OCI-LY7 (cell line): ENCODE results near the gene CPNE1. TPM values are rescaled to one million over a fixed set of nuclear protein-coding genes. Genes with fewer than 3 reads are reported as not detected.

Source experiments
- BruUV-seq: library from RNA; stranded (reverse); fragments of 400-500 nt; replicated peaks from 2 replicates; lab custom pipeline; 2021; lab: Mats Ljungman, UMichigan
- CTCF ChIA-PET: fragments of 300-600 bp; sonication (Branson Sonifier 250); formaldehyde crosslinking; loops from one replicate; lab custom pipeline; 2022; ENCODE audit warnings: antibody characterized with exemption; ENCODE audit not compliant: unreplicated experiment; lab: Charles Lee
- POLR2A ChIA-PET: fragments of 300-600 bp; sonication (Branson Sonifier 250); formaldehyde crosslinking; loops from one replicate; lab custom pipeline; 2022; ENCODE audit warnings: antibody characterized with exemption; lab: Charles Lee
- DNase-seq: peaks from one replicate; pipeline ENCODE4 v3.0.0-alpha.2; 2015; ENCODE audit warnings: low spot score
- H2AFZ ChIP-seq: fragments of 200-600 bp; sonication (generic), shearing (Covaris generic); 2 replicates; pipeline ENCODE4 v1.6.1; 2014; ENCODE audit warnings: mild to moderate bottlenecking, antibody characterized with exemption, low read length, moderate library complexity
- H3K27ac ChIP-seq: fragments of 200-600 bp; sonication (generic); 2 replicates; pipeline ENCODE4 v1.5.1; 2014; ENCODE audit warnings: mixed run types, low read depth, mild to moderate bottlenecking, moderate library complexity, low read length, inconsistent platforms; ENCODE audit not compliant: poor library complexity, severe bottlenecking
- H3K36me3 ChIP-seq: fragments of 200-600 bp; sonication (generic); 2 replicates; pipeline ENCODE4 v1.6.1; 2014; ENCODE audit warnings: mild to moderate bottlenecking, antibody characterized with exemption, low read length, moderate library complexity, mixed read lengths; ENCODE audit not compliant: insufficient read depth
- H3K4me1 ChIP-seq: fragments of 200-600 bp; sonication (generic); 2 replicates; pipeline ENCODE4 v1.5.1; 2014; ENCODE audit warnings: mild to moderate bottlenecking, low read length; ENCODE audit not compliant: insufficient read depth, poor library complexity, severe bottlenecking
- H3K4me2 ChIP-seq: fragments of 200-600 bp; sonication (generic); 2 replicates; pipeline ENCODE4 v1.6.1; 2014; ENCODE audit warnings: mild to moderate bottlenecking, low read length
- H3K4me3 ChIP-seq: fragments of 200-600 bp; sonication (generic); 2 replicates; pipeline ENCODE4 v1.5.1; 2014; ENCODE audit warnings: mild to moderate bottlenecking, low read depth, low read length; ENCODE audit not compliant: poor library complexity, severe bottlenecking
- H3K79me2 ChIP-seq: fragments of 200-600 bp; sonication (generic); 2 replicates; pipeline ENCODE4 v1.6.1; 2016; ENCODE audit warnings: low read depth, mild to moderate bottlenecking, low read length, moderate library complexity, mixed read lengths; ENCODE audit not compliant: insufficient read depth
- H3K9me2 ChIP-seq: fragments of 200-600 bp; sonication (generic); 2 replicates; pipeline ENCODE4 v1.6.1; 2016; ENCODE audit warnings: mild to moderate bottlenecking, low read length, mixed read lengths; ENCODE audit not compliant: insufficient read depth
- H3K9me3 ChIP-seq: fragments of 200-600 bp; sonication (generic); 2 replicates; pipeline ENCODE4 v1.6.1; 2014; ENCODE audit warnings: mild to moderate bottlenecking, mixed run types, low read length, mixed read lengths
- H4K20me1 ChIP-seq: fragments of 200-600 bp; sonication (generic); 2 replicates; pipeline ENCODE4 v1.6.1; 2014; ENCODE audit warnings: mild to moderate bottlenecking, antibody characterized with exemption, low read length, moderate library complexity, mixed read lengths; ENCODE audit not compliant: insufficient read depth
- CTCF ChIP-seq: fragments of 200-600 bp; sonication (generic); conservative IDR thresholded peaks from 2 replicates; pipeline ENCODE4 v1.5.1; 2014; ENCODE audit warnings: mild to moderate bottlenecking, antibody characterized with exemption, low read length, moderate library complexity, mixed read lengths
- EZH2phosphoT487 ChIP-seq: fragments of 200-600 bp; sonication (generic); IDR thresholded peaks from 2 replicates; pipeline ENCODE4 v1.6.1; 2018; ENCODE audit warnings: low read depth, borderline replicate concordance, mild to moderate bottlenecking, mixed run types, antibody characterized with exemption, low read length, moderate library complexity, mixed read lengths
- intact Hi-C: fragments of 100-400 bp; cut with micrococcal nuclease; formaldehyde crosslinking; loops from one replicate; pipeline ENCODE4 v1.10.0; 2022; ENCODE audit not compliant: unreplicated experiment
- total RNA-seq, 2 experiments: library from RNA; depleted of rRNA in 1 of 2; stranded (reverse); fragments of >200 nt in 1 of 2; shearing (Covaris generic) in 1 of 2; gene quantifications; 2 replicates each; pipeline ENCODE4 v1.2.3, GENCODE V29; 2014 to 2022

CPNE1 gene
- total RNA-seq, 2 experiments from 2014 or later = 83.3 to 202 TPM

- Histone ChIP-seq H4K20me1 (no peaks in the 10 kb centered on the region), H3K27ac (peak overlapping the region; percentile 37), H3K4me1 (peaks cover 36% of the 10 kb centered on the region), H3K79me2 (peaks cover 15% of the 10 kb centered on the region; the same call in 1 of the 2 replicates), H3K9me3 (no peaks in the 10 kb centered on the region), H3K36me3 (peaks cover 26% of the 10 kb centered on the region), H2AFZ (peak overlapping the region; percentile 10; the same call in 1 of the 2 replicates), H3K4me2 (peak overlapping the region; percentile 87), H3K4me3 (peak overlapping the region; percentile 73), H3K9me2 (no peaks in the 10 kb centered on the region)
- peak; percentile 91 for DNase-seq
- ChIA-PET POLR2A (interaction anchor here (0.5 to 1.9 kb wide), 12 partner anchors 10 to 149 kb away, joined by 3 to 20 read pairs (median 4); no protein-coding TSS in a partner anchor), CTCF (interaction anchor here (0.6 to 1.5 kb wide), 4 partner anchors 8 to 40 kb away, joined by 3 to 8 read pairs (median 3); no protein-coding TSS in a partner anchor)
- TF ChIP-seq CTCF = peak; percentile 96
- no peak for TF ChIP-seq EZH2phosphoT487
- intact Hi-C loops = loop anchor here (1.0 to 10.0 kb wide), 6 partner anchors 58 to 1935 kb away; partner anchors contain the start of genes E2F1, ERGIC3, NFS1 and ROMO1
- no TSS peak for BruUV-seq
These were observed 45.3 kb downstream of the CPNE1 start for GRCh38 chr20:35619196-35620095.

- POLR2A ChIA-PET = interaction anchor here (0.6 to 1.4 kb wide), 10 partner anchors 9 to 150 kb away, joined by 3 to 20 read pairs (median 4); no protein-coding TSS in a partner anchor
- peaks cover 15% of the 10 kb centered on the region; the same call in 1 of the 2 replicates for H3K79me2 ChIP-seq
- H3K27ac ChIP-seq = peak overlapping the region; percentile 90
- CTCF ChIA-PET = interaction anchor here (0.6 to 1.5 kb wide), 2 partner anchors 14 to 27 kb away, joined by 3 to 8 read pairs; no protein-coding TSS in a partner anchor
- intact Hi-C loops = loop anchor here (1.0 to 10.0 kb wide), 5 partner anchors 57 to 1934 kb away; partner anchors contain the start of genes E2F1, ERGIC3, NFS1 and ROMO1
- peak; percentile 58 for DNase-seq
- H2AFZ ChIP-seq = peak overlapping the region; percentile 52; the same call in 1 of the 2 replicates
- no peaks in the 10 kb centered on the region for H3K9me2 ChIP-seq
- H3K4me2 ChIP-seq = peak overlapping the region; percentile 87
- no peaks in the 10 kb centered on the region for H3K9me3 ChIP-seq
- H4K20me1 ChIP-seq = no peaks in the 10 kb centered on the region
- peaks cover 22% of the 10 kb centered on the region; the same call in 1 of the 2 replicates for H3K36me3 ChIP-seq
- TF ChIP-seq CTCF (no peak), EZH2phosphoT487 (no peak)
- no TSS peak for BruUV-seq
- peaks cover 46% of the 10 kb centered on the region for H3K4me1 ChIP-seq
- peak overlapping the region; percentile 73 for H3K4me3 ChIP-seq
These were observed 46.2 kb downstream of the CPNE1 start for GRCh38 chr20:35618263-35619131.
